Motor neuron (in vitro differentiated cells): ENCODE data around the gene PCLAF. TPM values are rescaled to one million over a fixed set of nuclear protein-coding genes. Genes with fewer than 3 reads are reported as not detected.
A peak's percentile ranks its signal among the peaks of the same experiment; 100 is the strongest.
"Not testable (repeated sequence)": the region's sequence is repeated elsewhere in the genome, so short reads cannot be mapped to it uniquely, and the experiment has no call there.

Experiments
- ATAC-seq, 8 experiments: fragments of 200-7000 bp; cut with Tn5 transposase; replicated peaks in 6 of 8; 2 replicates each; pipeline ENCODE4 v1.8.0; 2021; ENCODE audit warnings: mild to moderate bottlenecking in 8 of 8, moderate library complexity in 8 of 8
- H3K27ac ChIP-seq, 2 donors: fragments of 250-450 bp; sonication (Bioruptor Pico); 2 replicates each; pipeline ENCODE4 v1.9.0; 2021; ENCODE audit warnings: antibody characterized with exemption in 2 of 2, mild to moderate bottlenecking in 2 of 2, moderate library complexity in 1 of 2
- H3K4me1 ChIP-seq, 2 donors: fragments of 250-450 bp; sonication (Bioruptor Pico); replicated peaks in 1 of 2; 2 replicates each; pipeline ENCODE4 v1.6.1; 2021; ENCODE audit warnings: antibody characterized with exemption in 2 of 2, mild to moderate bottlenecking in 2 of 2, moderate library complexity in 1 of 2
- H3K4me3 ChIP-seq, 5 donors: fragments of 250-450 bp; sonication (Bioruptor Pico); 2 replicates each; pipeline ENCODE4 v1.9.0; 2021; ENCODE audit warnings: antibody characterized with exemption in 5 of 5, mild to moderate bottlenecking in 5 of 5, moderate library complexity in 4 of 5
- WGBS, 10 experiments: fragments of 450-650 bp; shearing (Covaris generic); methylation state at CpG; one replicate each; pipeline ENCODE4 v1.0.0; 2022; 5-methylcytosine and 5-hydroxymethylcytosine counted together
- in situ Hi-C, 9 experiments: fragments of 400-800 bp; cut with MboI; loops; one replicate each; pipeline ENCODE4 v1.15.0; 2021; ENCODE audit warnings: low sequenced_read_pairs in 9 of 9, low pct_unique_long_range_greater_than_20kb in 2 of 9; ENCODE audit not compliant: unreplicated experiment in 9 of 9
- total RNA-seq, 8 experiments: library from RNA; unstranded; fragments of 300-600 nt; gene quantifications; 2 replicates each; pipeline versions ENCODE4 v1.2.3 to v1.2.4, GENCODE V29; 2022

The PCLAF gene
- total RNA-seq, 8 experiments from 2014 or later: 2.4 to 81.1 (median 4.9) TPM; not detected in 1

DNA sequence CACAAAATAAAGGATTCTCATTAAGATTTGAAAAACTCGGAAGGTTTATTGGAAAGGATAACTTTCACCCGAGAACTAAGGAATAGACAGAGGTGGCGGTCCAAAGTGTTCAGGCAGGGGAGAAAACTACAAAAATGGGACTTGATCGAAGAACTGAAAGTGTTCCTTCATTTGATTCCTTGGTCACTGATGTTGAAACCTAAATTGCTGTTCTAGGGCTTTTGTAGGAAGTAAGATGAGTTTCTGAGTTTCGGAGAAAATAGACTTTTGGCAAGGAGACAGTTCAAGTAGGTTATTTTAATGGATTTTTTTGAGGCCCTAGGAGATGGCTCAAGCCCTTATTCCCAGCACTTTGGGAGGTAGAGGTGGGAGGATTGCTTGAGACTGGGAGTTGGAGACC, 7.8 kb upstream of the PCLAF start:
- Histone ChIP-seq H3K4me1 (peaks cover 0 to 9% of the 10 kb centered on the region in 2 donors), H3K4me3 (no peak overlapping the region)
- ATAC-seq: no peak

DNA sequence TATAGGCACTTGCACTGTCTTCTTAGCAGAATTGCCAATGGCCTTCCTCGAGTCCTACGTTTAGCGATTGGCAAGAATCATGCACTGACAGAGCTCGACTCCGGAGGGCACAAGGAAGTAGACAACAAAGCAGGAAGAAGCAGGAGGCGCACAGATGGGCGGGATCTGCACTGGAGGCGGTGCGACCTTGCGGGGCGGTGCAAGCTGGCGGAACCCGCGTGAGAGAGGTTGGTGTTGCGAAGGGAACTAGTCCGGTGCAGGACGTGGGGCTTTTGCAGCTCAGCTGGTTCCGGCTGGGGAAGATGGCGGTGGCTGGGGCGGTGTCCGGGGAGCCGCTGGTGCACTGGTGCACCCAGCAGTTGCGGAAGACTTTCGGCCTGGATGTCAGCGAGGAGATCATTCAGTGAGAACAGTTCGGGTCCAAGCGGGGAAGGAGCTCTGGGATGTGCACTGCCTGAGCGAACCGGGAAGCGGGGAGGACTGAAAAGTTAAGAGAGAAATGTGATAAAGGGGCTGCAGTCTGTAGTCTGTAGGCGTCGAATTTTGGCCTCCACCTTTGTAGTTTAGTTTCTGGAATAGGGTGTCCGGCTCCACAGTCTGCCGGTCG, 6.4 kb upstream of the PCLAF start, which contains the start of gene TRIP4:
Gene TRIP4 (plus strand): TSS at position 275 of the 607 bp plus-strand sequence. CDS start 28 bp downstream, at position 303.
- peak within 1 kb of the TSS; percentile 65 to 71 for H3K27ac ChIP-seq
- 0 to 16% (median 0%) methylated on average over 1 to 18 of the region's 35 CpGs for WGBS, 10 experiments
- peaks cover 0 to 9% of the 10 kb centered on the region in 2 donors for H3K4me1 ChIP-seq
- peak within 1 kb of the TSS; percentile 46 to 74 (median 58) for H3K4me3 ChIP-seq
- in situ Hi-C loops: no loop called here
- peak; percentile 100 for ATAC-seq

More for the DNA sequence above, 7.8 kb upstream of the PCLAF start:
- H3K27ac ChIP-seq: no peak overlapping the region
- 75 to 100% (median 98%) methylated on average over 1 to 5 of the region's 5 CpGs; no CpG with 5 or more reads in 1 of the 10 experiments for WGBS, 10 experiments
- in situ Hi-C loops: no loop called here

DNA sequence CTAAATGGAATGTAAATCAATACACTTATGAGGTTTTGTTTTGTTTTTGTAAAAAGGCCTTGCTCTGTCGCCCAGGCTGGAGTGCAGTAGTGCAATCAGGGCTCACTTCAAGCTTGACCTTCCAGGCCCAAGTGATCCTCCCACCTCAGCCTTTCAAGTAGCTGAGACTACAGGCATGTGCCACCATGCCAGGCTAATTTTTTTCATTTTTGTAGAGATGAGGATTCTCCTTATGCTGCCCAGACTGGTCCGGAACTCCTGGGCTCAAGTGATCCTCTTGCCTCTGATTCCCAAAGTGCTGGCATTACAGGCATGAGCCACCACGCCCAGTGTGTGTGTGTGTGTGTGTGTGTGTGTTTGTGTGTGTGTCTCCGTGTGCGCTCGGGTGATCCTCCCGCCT, 5.0 kb upstream of the PCLAF start:
- Histone ChIP-seq H3K4me1 (peaks cover 0 to 9% of the 10 kb centered on the region in 2 donors), H3K27ac (no peak overlapping the region), H3K4me3 (no peak overlapping the region)
- 25 to 100% (median 85%) methylated on average over 1 to 2 of the region's 7 CpGs; no CpG with 5 or more reads in 2 of the 10 experiments for WGBS, 10 experiments
- in situ Hi-C loops: no loop called here
- no peak for ATAC-seq

DNA sequence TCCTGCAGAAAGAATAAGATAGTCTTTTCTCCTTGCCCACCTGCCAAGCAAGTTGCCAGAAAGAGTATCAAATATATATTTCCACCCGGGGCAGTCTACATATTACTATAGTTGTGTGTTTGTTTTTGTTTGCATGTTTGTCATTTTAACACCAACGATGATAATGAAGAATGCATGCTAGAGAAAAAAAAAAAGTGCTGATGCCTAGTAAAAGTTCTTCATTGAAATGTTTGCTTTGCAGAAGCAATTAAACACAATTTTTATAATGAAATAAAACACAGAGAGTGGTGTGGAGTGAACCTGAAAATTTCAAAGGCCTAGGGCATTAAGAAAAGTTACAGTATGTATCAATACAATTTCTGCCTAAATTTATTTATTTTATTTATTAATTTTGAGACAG, 2.5 kb upstream of the PCLAF start:
- ATAC-seq: no peak
- in situ Hi-C loops: no loop called here
- WGBS, 10 experiments: 0 to 94% (median 75%) methylated on average over 1 to 2 of the region's 2 CpGs; no CpG with 5 or more reads in 3 of the 10 experiments

DNA sequence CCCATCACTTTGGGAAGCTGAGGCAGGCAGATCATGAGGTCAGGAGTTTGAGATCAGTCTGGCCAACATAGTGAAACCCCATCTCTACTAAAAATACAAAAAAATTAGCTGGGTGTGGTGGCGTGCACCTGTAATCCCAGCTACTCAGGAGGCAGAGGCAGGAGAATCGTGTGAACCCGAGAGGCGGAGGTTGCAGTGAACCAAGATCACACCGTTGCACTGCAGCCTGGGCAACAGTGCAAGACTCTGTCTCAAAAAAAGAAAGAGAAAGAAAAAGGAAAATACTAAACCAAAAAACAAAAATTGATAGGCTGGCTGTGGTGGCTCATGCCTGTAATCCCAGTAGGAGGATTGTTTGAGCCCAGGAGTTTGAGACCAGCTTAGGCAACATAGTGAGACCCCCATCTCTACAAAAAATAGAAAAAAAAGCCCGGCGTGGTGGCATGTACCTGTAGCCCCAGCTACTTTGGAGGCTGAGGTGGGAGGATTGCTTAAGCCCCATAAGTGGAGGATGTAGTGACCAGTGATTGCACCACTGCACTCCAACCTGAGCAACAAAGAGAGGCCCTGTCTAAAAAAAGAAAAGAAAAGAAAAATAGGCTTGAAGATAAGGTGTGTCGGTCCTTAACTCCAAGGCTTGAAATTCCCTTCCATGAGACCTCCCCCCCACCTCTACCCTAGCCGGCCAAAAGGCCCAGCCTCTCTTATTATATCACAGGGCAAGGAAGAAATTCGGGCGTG, 941 bp downstream of the PCLAF start:
- H3K4me1 ChIP-seq, in situ Hi-C loops, H3K27ac ChIP-seq, ATAC-seq: not testable (repeated sequence)
- H3K4me3 ChIP-seq: peak overlapping the region in 3 of 5 donors; percentile 40 to 55 (median 50)
- 21 to 86% (median 55%) methylated on average over 4 to 11 of the region's 11 CpGs; no CpG with 5 or more reads in 1 of the 10 experiments for WGBS, 10 experiments

More for the DNA sequence above, 2.5 kb upstream of the PCLAF start:
- Histone ChIP-seq H3K27ac (no peak overlapping the region), H3K4me1 (peaks cover 0 to 9% of the 10 kb centered on the region in 2 donors), H3K4me3 (no peak overlapping the region)

DNA sequence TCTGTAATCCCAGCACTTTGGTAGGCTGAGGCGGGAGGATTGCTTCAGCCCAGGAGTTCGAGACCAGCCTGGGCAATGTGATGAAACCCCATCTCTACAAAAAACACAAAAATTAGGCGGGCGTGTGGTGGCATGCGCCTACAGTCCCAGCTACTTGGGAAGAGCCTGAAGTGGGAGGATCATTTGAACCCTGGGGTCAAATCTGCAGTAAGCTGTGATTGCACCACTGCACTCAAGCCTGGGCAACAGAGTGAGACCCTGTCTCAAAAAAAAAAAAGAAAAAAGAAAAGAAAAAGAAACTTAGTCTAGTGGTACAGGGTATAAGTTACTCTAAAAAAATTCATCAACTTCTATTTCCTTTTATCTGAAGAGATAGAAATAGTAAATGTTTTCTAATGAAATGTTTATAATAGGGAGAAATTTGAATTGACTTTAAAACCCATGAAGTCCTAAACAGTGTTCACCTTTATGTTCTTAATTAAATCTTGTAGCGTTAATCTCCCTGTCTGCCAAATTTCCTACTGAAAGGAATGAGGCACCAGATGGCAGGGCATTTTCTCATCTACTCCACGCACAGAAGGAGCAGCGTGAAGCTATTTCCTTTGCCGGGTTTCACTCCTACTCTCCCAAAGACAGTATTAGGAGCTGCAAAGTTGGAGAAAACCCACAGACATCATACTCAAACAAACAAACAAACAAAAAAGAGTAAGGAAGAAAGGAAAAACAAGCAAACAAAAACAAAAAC, 1.9 kb downstream of the PCLAF start:
- H3K4me1 ChIP-seq: peaks cover 0 to 3% of the 10 kb centered on the region in 2 donors
- WGBS, 10 experiments: 22 to 71% (median 43%) methylated on average over 1 to 9 of the region's 9 CpGs
- no peak overlapping the region for H3K4me3 ChIP-seq
- no peak overlapping the region for H3K27ac ChIP-seq
- in situ Hi-C loops: no loop called here
- no peak for ATAC-seq

DNA sequence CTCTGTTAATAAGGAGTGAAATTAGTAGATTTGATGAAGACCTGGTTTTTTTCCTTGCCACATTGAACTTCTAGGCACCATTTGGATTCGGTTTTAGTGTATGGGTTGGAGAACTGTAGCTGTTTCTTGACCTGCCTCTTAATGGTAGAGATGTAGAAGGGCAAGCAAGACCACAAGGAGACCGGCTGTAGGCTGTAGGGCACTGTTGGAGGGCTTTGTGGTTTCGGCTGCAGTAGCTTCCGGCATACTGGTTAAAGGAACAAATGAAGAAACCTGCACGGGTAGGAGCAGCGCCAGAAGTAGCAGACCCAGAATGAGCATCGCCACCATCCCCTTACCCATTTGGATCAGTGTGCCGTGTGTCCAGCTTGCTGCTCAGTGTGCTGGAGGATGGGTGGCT, 7.9 kb downstream of the PCLAF start:
- Histone ChIP-seq H3K4me1 (no peaks in the 10 kb centered on the region), H3K4me3 (no peak overlapping the region), H3K27ac (no peak overlapping the region)
- 90 to 100% (median 95%) methylated on average over 1 to 7 of the region's 8 CpGs; no CpG with 5 or more reads in 2 of the 10 experiments for WGBS, 10 experiments
- no peak for ATAC-seq
- in situ Hi-C loops: loop anchor here in 2 of 9 experiments (25.0 kb wide), 1 partner anchor 161 kb away; no protein-coding TSS in a partner anchor

DNA sequence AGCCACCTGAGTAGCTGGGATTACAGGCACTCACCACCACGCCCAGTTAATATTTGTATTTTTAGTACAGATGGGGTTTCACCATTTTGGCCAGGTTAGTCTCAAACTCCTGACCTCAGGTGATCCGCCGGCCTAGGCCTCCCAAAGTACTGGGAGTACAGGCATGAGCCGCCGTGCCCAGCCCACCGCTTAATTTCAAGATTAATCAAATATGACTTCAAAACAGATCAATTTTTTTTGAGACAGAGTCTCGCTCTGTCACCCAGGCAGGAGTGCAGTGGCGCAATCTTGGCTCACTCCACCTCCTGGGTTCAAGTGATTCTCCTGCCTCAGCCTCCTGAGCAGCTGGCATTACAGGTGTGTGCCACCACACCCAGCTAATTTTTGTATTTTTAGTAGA, 9.9 kb downstream of the PCLAF start:
- 83 to 100% (median 100%) methylated on average over 1 to 5 of the region's 8 CpGs; no CpG with 5 or more reads in 3 of the 10 experiments for WGBS, 10 experiments
- not testable (repeated sequence) for H3K4me1 ChIP-seq, H3K27ac ChIP-seq, H3K4me3 ChIP-seq, ATAC-seq
- in situ Hi-C loops: loop anchor here in 2 of 9 experiments (25.0 kb wide), 1 partner anchor 159 kb away; no protein-coding TSS in a partner anchor

DNA sequence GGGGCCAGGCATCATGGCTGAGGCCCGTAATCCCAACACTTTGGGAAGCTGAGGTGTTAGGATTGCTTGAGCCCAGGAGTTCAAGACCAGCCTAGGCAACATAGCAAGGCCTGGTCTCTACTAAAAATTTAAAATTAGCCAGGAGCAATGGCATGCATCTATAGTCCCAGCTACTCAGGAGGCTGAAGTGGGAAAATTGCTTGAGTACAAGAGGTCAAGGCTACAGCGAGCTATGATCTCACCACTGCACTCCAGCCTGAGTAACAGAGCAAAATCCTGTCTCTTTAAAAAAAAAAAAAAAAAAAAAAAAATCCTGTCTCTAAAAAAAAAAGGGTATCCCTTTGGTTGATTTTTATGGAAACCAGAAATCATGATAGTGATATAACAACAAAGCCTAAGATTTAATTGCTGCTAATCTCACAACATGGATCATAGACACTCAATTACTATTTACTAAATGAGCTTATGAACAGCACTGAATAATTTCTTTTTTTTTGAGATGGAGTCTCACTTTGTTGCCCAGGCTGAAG, 12.1 kb downstream of the PCLAF start:
- no peak overlapping the region for H3K27ac ChIP-seq
- peak in 3 of 8 experiments; percentile 34 to 78 (median 70) for ATAC-seq
- in situ Hi-C loops: loop anchor here in 2 of 9 experiments (25.0 kb wide), 1 partner anchor 157 kb away; no protein-coding TSS in a partner anchor
- H3K4me1 ChIP-seq: no peaks in the 10 kb centered on the region
- no peak overlapping the region for H3K4me3 ChIP-seq
- 80 to 100% (median 90%) methylated on average over 1 to 2 of the region's 2 CpGs; no CpG with 5 or more reads in 1 of the 10 experiments for WGBS, 10 experiments

DNA sequence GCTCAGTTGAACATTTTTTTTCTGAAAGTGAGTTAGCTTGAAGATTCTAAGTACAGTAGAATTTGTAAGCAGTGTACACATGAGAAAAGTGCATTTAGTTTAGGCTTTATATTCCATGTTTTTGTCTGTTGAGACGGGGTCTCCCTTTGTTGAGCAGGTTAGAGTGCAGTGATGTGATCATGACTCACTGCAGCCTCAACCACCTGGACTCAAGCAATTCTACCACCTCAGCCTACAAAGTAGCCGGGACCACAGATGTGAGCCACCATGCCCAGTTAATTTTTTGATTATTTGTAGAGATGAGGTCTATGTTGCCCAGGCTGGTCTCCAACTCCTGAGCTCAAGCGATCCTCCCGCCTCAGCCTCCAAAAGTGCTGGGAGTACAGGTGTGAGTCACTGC, 20.0 kb downstream of the PCLAF start:
- in situ Hi-C loops: loop anchor here in 2 of 9 experiments (25.0 kb wide), 1 partner anchor 149 kb away; no protein-coding TSS in a partner anchor
- Histone ChIP-seq H3K4me3 (no peak overlapping the region), H3K4me1 (no peaks in the 10 kb centered on the region), H3K27ac (no peak overlapping the region)
- ATAC-seq: no peak
- 80 to 100% (median 95%) methylated on average over 1 to 4 of the region's 4 CpGs; no CpG with 5 or more reads in 1 of the 10 experiments for WGBS, 10 experiments

DNA sequence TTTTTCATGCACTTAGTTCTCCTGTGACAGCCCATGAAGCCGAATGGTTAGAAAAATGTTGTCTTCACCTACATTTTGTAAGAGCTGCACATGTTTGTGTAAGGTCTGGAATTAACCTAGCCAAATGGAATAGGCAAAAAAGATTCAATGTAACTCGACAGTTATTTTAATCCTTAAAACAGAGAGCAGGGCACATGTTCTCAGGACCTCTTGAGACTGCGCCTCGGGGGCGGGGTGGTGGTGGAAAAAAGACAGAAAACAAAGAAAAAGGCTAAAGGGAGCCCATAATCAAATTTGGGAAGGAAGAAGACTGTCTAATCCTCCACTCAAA, 24.6 kb downstream of the PCLAF start:
- in situ Hi-C loops: loop anchor here in 3 of 9 experiments (10.0 to 25.0 kb wide), 2 partner anchors 142 to 144 kb away; no protein-coding TSS in a partner anchor
- Histone ChIP-seq H3K27ac (no peak overlapping the region), H3K4me3 (peak overlapping the region; percentile 45 to 92 (median 64)), H3K4me1 (peaks cover 0 to 7% of the 10 kb centered on the region in 2 donors)
- no peak for ATAC-seq
- WGBS, 10 experiments: 13 to 82% (median 51%) methylated on average over 1 to 5 of the region's 5 CpGs; no CpG with 5 or more reads in 2 of the 10 experiments
